HCT116 (cell line): ENCODE measurements around the gene C10orf105.

ENCODE experiments used
- EZH2 ChIP-seq: fragments of 200-600 bp; sonication (generic); IDR thresholded peaks from 2 replicates; pipeline ENCODE4 v1.6.1; 2017; ENCODE audit warnings: antibody characterized with exemption, mixed run types
- MAX ChIP-seq: IDR thresholded peaks from 2 replicates; pipeline ENCODE4 v1.6.1; 2012
- POLR2A ChIP-seq: IDR thresholded peaks from 2 replicates; pipeline ENCODE4 v1.7.0; 2011; ENCODE audit warnings: borderline replicate concordance; ENCODE audit not compliant: insufficient read depth, insufficient read length; ENCODE audit errors: extremely low read depth
- RAD21 ChIP-seq: IDR thresholded peaks from 2 replicates; pipeline ENCODE4 v1.6.1; 2012; ENCODE audit warnings: low read depth, mild to moderate bottlenecking
- SIN3A ChIP-seq: IDR thresholded peaks from 2 replicates; pipeline ENCODE4 v1.6.1; 2012; ENCODE audit warnings: low read depth
- TF ChIP-seq, protein P1 (sequence below), 3 experiments: fragments of 200-600 bp in 1 of 3; sonication (generic) in 1 of 3; IDR thresholded peaks in 2 of 3; conservative IDR thresholded peaks in 1 of 3; 2 replicates each; pipeline ENCODE4 v1.5.1; 2012 to 2017; ENCODE audit warnings: low read depth in 2 of 3, low read length in 2 of 3, antibody characterized with exemption in 1 of 3, borderline replicate concordance in 1 of 3, control low read depth in 1 of 3, mild to moderate bottlenecking in 1 of 3, mixed read lengths in 1 of 3, mixed run types in 1 of 3, moderate library complexity in 1 of 3; ENCODE audit not compliant: insufficient read depth in 1 of 3
- TF ChIP-seq, protein P2 (sequence below): IDR thresholded peaks from 2 replicates; pipeline ENCODE4 v1.6.1; 2012; ENCODE audit warnings: low read depth

GRCh38 chr10:71691405-71691804 is 28.2 kb downstream of the C10orf105 start:
- TF ChIP-seq, protein P1, sequence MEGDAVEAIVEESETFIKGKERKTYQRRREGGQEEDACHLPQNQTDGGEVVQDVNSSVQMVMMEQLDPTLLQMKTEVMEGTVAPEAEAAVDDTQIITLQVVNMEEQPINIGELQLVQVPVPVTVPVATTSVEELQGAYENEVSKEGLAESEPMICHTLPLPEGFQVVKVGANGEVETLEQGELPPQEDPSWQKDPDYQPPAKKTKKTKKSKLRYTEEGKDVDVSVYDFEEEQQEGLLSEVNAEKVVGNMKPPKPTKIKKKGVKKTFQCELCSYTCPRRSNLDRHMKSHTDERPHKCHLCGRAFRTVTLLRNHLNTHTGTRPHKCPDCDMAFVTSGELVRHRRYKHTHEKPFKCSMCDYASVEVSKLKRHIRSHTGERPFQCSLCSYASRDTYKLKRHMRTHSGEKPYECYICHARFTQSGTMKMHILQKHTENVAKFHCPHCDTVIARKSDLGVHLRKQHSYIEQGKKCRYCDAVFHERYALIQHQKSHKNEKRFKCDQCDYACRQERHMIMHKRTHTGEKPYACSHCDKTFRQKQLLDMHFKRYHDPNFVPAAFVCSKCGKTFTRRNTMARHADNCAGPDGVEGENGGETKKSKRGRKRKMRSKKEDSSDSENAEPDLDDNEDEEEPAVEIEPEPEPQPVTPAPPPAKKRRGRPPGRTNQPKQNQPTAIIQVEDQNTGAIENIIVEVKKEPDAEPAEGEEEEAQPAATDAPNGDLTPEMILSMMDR (IDR thresholded peaks at IDR 0.05 in 2 of 3, conservative IDR thresholded peaks at IDR 0.05 in 1 of 3; ENCODE audit: borderline replicate concordance in 1 of 3, insufficient read depth in 1 of 3, low read depth in 2 of 3, low read length in 2 of 3), result no peak
- TF ChIP-seq EZH2 (no peak), POLR2A (no peak), MAX (no peak), RAD21 (no peak), SIN3A (no peak)
- TF ChIP-seq, protein P2, sequence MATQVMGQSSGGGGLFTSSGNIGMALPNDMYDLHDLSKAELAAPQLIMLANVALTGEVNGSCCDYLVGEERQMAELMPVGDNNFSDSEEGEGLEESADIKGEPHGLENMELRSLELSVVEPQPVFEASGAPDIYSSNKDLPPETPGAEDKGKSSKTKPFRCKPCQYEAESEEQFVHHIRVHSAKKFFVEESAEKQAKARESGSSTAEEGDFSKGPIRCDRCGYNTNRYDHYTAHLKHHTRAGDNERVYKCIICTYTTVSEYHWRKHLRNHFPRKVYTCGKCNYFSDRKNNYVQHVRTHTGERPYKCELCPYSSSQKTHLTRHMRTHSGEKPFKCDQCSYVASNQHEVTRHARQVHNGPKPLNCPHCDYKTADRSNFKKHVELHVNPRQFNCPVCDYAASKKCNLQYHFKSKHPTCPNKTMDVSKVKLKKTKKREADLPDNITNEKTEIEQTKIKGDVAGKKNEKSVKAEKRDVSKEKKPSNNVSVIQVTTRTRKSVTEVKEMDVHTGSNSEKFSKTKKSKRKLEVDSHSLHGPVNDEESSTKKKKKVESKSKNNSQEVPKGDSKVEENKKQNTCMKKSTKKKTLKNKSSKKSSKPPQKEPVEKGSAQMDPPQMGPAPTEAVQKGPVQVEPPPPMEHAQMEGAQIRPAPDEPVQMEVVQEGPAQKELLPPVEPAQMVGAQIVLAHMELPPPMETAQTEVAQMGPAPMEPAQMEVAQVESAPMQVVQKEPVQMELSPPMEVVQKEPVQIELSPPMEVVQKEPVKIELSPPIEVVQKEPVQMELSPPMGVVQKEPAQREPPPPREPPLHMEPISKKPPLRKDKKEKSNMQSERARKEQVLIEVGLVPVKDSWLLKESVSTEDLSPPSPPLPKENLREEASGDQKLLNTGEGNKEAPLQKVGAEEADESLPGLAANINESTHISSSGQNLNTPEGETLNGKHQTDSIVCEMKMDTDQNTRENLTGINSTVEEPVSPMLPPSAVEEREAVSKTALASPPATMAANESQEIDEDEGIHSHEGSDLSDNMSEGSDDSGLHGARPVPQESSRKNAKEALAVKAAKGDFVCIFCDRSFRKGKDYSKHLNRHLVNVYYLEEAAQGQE, result no peak
